WERI-Rb-1 (cell line): ENCODE results near the gene WNT1.

ENCODE experiments used
- DNase-seq: peaks from one replicate; pipeline ENCODE4 v3.0.0-alpha.2; 2020
- H3K27ac ChIP-seq: fragments of 250-450 bp; sonication (Bioruptor Pico); 2 replicates; pipeline ENCODE4 v1.5.1; 2020; ENCODE audit warnings: mild to moderate bottlenecking, moderate library complexity
- H3K27me3 ChIP-seq: fragments of 250-450 bp; sonication (Bioruptor Pico); 2 replicates; pipeline ENCODE4 v1.5.1; 2021; ENCODE audit warnings: mild to moderate bottlenecking, low read depth, moderate library complexity; ENCODE audit not compliant: insufficient read depth, severe bottlenecking
- H3K36me3 ChIP-seq: fragments of 250-450 bp; sonication (Bioruptor Pico); 2 replicates; pipeline ENCODE4 v1.5.1; 2020; ENCODE audit warnings: mild to moderate bottlenecking, moderate library complexity
- H3K4me3 ChIP-seq: 2 replicates; pipeline ENCODE4 v1.5.1; 2011; ENCODE audit warnings: low read depth, mild to moderate bottlenecking, control low read depth, low read length
- H3K9me3 ChIP-seq: fragments of 250-450 bp; sonication (Bioruptor Pico); 2 replicates; pipeline ENCODE4 v1.5.1; 2021; ENCODE audit warnings: mild to moderate bottlenecking, moderate library complexity; ENCODE audit not compliant: severe bottlenecking
- CTCF ChIP-seq: IDR thresholded peaks from 2 replicates; pipeline ENCODE4 v1.5.1; 2011; ENCODE audit warnings: low read depth, mild to moderate bottlenecking, control low read depth, inconsistent platforms, low read length

The WNT1 gene

GRCh38 chr12:48946943-48947342, 31.2 kb upstream of the WNT1 start:
- DNase-seq: no peak
- no peak overlapping the region for H3K27ac ChIP-seq
- no peak for TF ChIP-seq CTCF
- no peaks in the 10 kb centered on the region for H3K27me3 ChIP-seq
- H3K36me3 ChIP-seq: peaks cover 11% of the 10 kb centered on the region
- H3K9me3 ChIP-seq: no peaks in the 10 kb centered on the region
- no peak overlapping the region for H3K4me3 ChIP-seq

DNA sequence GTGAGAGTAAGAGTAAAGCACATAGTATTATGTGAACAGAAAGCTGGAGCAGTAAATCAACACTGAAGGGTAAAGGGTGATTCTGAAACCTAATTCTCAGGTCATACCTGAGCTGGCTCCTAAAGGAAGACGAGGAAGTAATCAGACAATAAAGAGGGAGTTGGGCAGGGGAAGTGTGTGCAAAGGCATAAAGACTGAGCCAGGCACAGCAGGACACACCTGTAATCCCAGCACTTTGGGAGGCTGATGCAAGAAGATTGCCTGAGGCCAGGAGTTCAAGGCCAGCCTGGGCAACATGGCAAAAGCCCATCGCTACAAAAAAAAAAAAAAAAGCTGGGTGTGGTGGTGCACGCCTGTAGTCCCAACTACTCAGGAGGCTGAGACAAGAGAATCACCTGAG, 30.4 kb upstream of the WNT1 start:
- no peaks in the 10 kb centered on the region for H3K27me3 ChIP-seq
- H3K9me3 ChIP-seq: no peaks in the 10 kb centered on the region
- no peak overlapping the region for H3K27ac ChIP-seq
- no peak for DNase-seq
- no peak overlapping the region for H3K4me3 ChIP-seq
- H3K36me3 ChIP-seq: peaks cover 15% of the 10 kb centered on the region
- no peak for TF ChIP-seq CTCF

- Histone ChIP-seq H3K27me3 (no peaks in the 10 kb centered on the region), H3K9me3 (no peaks in the 10 kb centered on the region), H3K36me3 (peaks cover 27% of the 10 kb centered on the region), H3K27ac (no peak overlapping the region), H3K4me3 (no peak overlapping the region)
- no peak for DNase-seq
- no peak for TF ChIP-seq CTCF
Measured at GRCh38 chr12:48952691-48953090, 25.4 kb upstream of the WNT1 start.

GRCh38 chr12:48954061-48954460, 24.1 kb upstream of the WNT1 start:
- H3K36me3 ChIP-seq: peaks cover 27% of the 10 kb centered on the region
- no peaks in the 10 kb centered on the region for H3K27me3 ChIP-seq
- TF ChIP-seq CTCF: no peak
- no peak overlapping the region for H3K27ac ChIP-seq
- no peaks in the 10 kb centered on the region for H3K9me3 ChIP-seq
- H3K4me3 ChIP-seq: no peak overlapping the region
- DNase-seq: no peak

DNA sequence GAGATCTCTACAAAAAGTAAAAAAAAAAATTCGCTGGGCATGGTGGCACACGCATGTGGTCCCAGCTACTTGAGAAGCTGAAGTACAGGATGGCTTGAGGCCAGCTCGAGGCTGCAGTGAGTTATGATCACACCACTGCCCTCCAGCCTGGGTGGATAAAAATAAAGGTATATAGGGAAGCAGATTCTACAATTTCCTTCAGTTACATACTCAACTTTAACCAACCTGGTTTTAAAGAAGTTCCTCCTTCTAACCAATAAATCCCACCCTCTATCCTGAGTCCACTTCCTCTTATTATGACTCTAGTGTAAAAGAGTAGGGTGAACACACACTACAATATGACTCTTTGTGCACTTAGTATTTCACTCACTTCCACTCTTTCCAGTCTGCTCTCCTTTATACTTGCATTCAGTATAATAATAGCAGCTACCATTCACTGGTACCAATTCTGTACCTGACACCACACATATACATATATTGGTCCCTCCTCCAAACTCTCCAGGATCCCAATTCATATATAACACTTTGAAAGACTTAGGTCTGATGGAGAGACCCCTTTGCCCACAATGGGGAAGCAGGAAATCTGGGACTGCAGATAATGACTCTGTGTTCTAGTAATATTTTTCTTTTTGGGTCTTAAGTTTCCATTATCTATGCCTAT, 23.2 kb upstream of the WNT1 start:
- Histone ChIP-seq H3K4me3 (no peak overlapping the region), H3K9me3 (no peaks in the 10 kb centered on the region), H3K27me3 (no peaks in the 10 kb centered on the region), H3K27ac (no peak overlapping the region), H3K36me3 (peaks cover 24% of the 10 kb centered on the region)
- DNase-seq: no peak
- TF ChIP-seq CTCF: no peak
